HepG2 (cell line): ENCODE measurements around the gene ATP2B2. TPM values are rescaled to one million over a fixed set of nuclear protein-coding genes. Genes with fewer than 3 reads are reported as not detected.

ENCODE experiments used
- ATAC-seq: fragments of 200-7000 bp; cut with Tn5 transposase; 3 replicates; pipeline ENCODE4 v1.9.1; 2020; ENCODE audit warnings: mild to moderate bottlenecking, moderate library complexity
- BruUV-seq: library from RNA; stranded (reverse); fragments of 400-500 nt; replicated peaks from 2 replicates; lab custom pipeline; 2021; lab: Mats Ljungman, UMichigan
- CTCF ChIA-PET: fragments of 300-600 bp; formaldehyde crosslinking; extraction: SDS; loops from one replicate; lab custom pipeline; 2021; ENCODE audit warnings: low total read pairs, inconsistent platforms, low intra/inter-chr PET ratio; lab: Yijun Ruan, JAX
- POLR2A ChIA-PET: fragments of 350-600 bp; sonication (Branson Sonifier 250); formaldehyde crosslinking; loops from one replicate; lab custom pipeline; 2020; ENCODE audit warnings: antibody characterized with exemption, inconsistent platforms; lab: Yijun Ruan, JAX
- DNase-seq: peaks from one replicate; pipeline ENCODE4 v3.0.0-alpha.2; 2015; ENCODE audit warnings: low spot score
- FAIRE-seq: peaks from 3 replicates; lab custom pipeline; 2011; peaks lifted over from hg19 to GRCh38; lab: Jason Lieb, UNC
- H2AFZ ChIP-seq: one replicate; pipeline ENCODE4 v1.6.1; 2011; ENCODE audit warnings: low read length, inconsistent platforms
- H3K27ac ChIP-seq: fragments of 300-600 bp; 3 replicates; pipeline ENCODE4 v1.8.0; 2011; ENCODE audit warnings: mixed run types, mild to moderate bottlenecking, mixed read lengths, low read length, inconsistent platforms; ENCODE audit not compliant: insufficient read depth; ENCODE audit errors: extremely low read length
- H3K27me3 ChIP-seq, 2 experiments: fragments of 200-600 bp in 1 of 2; 2 replicates in 1 of 2; 3 replicates in 1 of 2; pipeline versions ENCODE4 v1.6.0 to v1.8.0; 2011; ENCODE audit warnings: low read length in 2 of 2, mild to moderate bottlenecking in 2 of 2, moderate library complexity in 2 of 2, inconsistent platforms in 1 of 2; ENCODE audit not compliant: insufficient read depth in 2 of 2, control insufficient read depth in 1 of 2
- H3K36me3 ChIP-seq, 2 experiments: fragments of 200-600 bp in 1 of 2; replicated peaks in 1 of 2; 2 replicates in 1 of 2; 3 replicates in 1 of 2; pipeline versions ENCODE4 v1.5.1 to v1.8.0; 2011; ENCODE audit warnings: low read length in 2 of 2, inconsistent platforms in 1 of 2; ENCODE audit not compliant: insufficient read depth in 2 of 2, control insufficient read depth in 1 of 2
- H3K4me1 ChIP-seq: 2 replicates; pipeline ENCODE4 v1.5.1; 2012; ENCODE audit warnings: low read length, inconsistent platforms; ENCODE audit not compliant: insufficient read depth
- H3K4me2 ChIP-seq: 2 replicates; pipeline ENCODE4 v1.6.0; 2011; ENCODE audit warnings: low read depth, low read length, inconsistent platforms
- H3K4me3 ChIP-seq, 3 experiments: fragments of 200-600 bp in 1 of 3; sonication (generic), shearing (Covaris generic) in 1 of 3; replicated peaks in 1 of 3; 2 replicates each; pipeline ENCODE4 v1.5.1; 2011 to 2016; ENCODE audit warnings: low read length in 3 of 3, inconsistent platforms in 2 of 3, low read depth in 2 of 3, mild to moderate bottlenecking in 2 of 3, control low read depth in 1 of 3, mixed read lengths in 1 of 3; ENCODE audit not compliant: insufficient read depth in 1 of 3
- H3K79me2 ChIP-seq: one replicate; pipeline ENCODE4 v1.6.1; 2011; ENCODE audit warnings: low read length, inconsistent platforms; ENCODE audit not compliant: insufficient read depth
- H3K9ac ChIP-seq: 2 replicates; pipeline ENCODE4 v1.6.0; 2011; ENCODE audit warnings: mild to moderate bottlenecking, low read depth, low read length, inconsistent platforms; ENCODE audit not compliant: insufficient read depth
- H3K9me3 ChIP-seq: 2 replicates; pipeline ENCODE4 v1.5.1; 2012; ENCODE audit warnings: mild to moderate bottlenecking, low read length
- H4K20me1 ChIP-seq: 2 replicates; pipeline ENCODE4 v1.6.0; 2011; ENCODE audit warnings: inconsistent platforms, mild to moderate bottlenecking, low read length, moderate library complexity; ENCODE audit not compliant: insufficient read depth
- KDM4B ChIP-seq: sonication (generic); formaldehyde crosslinking; IDR thresholded peaks from 2 replicates; pipeline ENCODE4 v1.4.0; 2020; ENCODE audit warnings: missing genetic modification reagents
- KDM6A ChIP-seq: IDR thresholded peaks from 2 replicates; pipeline ENCODE4 v1.6.1; 2016; ENCODE audit warnings: low read depth
- PCBP1 ChIP-seq: fragments of 200-400 bp; formaldehyde crosslinking; IDR thresholded peaks from 2 replicates; pipeline ENCODE4 v1.6.1; 2017; ENCODE audit warnings: mild to moderate bottlenecking, low read depth, low read length, borderline replicate concordance
- RCOR2 ChIP-seq: IDR thresholded peaks from 2 replicates; pipeline ENCODE4 v1.6.1; 2016; ENCODE audit warnings: missing biosample characterization, missing genetic modification reagents
- RFXANK ChIP-seq: IDR thresholded peaks from 2 replicates; pipeline ENCODE4 v1.6.1; 2016
- SNAPC2 ChIP-seq: sonication (generic); formaldehyde crosslinking; IDR thresholded peaks from 2 replicates; pipeline ENCODE4 v1.8.1; 2022; ENCODE audit warnings: mild to moderate bottlenecking, missing genetic modification reagents
- XBP1 ChIP-seq: sonication (generic); formaldehyde crosslinking; IDR thresholded peaks from 2 replicates; pipeline ENCODE4 v1.5.0; 2020; ENCODE audit warnings: missing genetic modification reagents
- ZBTB1 ChIP-seq: sonication (generic); formaldehyde crosslinking; IDR thresholded peaks from 2 replicates; pipeline ENCODE4 v1.4.0; 2020; ENCODE audit warnings: missing genetic modification reagents, borderline replicate concordance
- ZBTB49 ChIP-seq: sonication (generic); formaldehyde crosslinking; IDR thresholded peaks from 2 replicates; pipeline ENCODE4 v1.4.0; 2020; ENCODE audit warnings: missing genetic modification reagents, borderline replicate concordance
- ZNF20 ChIP-seq: sonication (generic); formaldehyde crosslinking; IDR thresholded peaks from 2 replicates; pipeline ENCODE4 v1.4.0; 2020; ENCODE audit warnings: mild to moderate bottlenecking, moderate library complexity, missing genetic modification reagents
- ZNF33B ChIP-seq: sonication (generic); formaldehyde crosslinking; IDR thresholded peaks from 2 replicates; pipeline ENCODE4 v1.5.1; 2020; ENCODE audit warnings: mild to moderate bottlenecking, missing genetic modification reagents
- ZNF496 ChIP-seq: sonication (generic); formaldehyde crosslinking; IDR thresholded peaks from 2 replicates; pipeline ENCODE4 v1.8.1; 2023; ENCODE audit warnings: mild to moderate bottlenecking, moderate library complexity, missing genetic modification reagents; ENCODE audit not compliant: insufficient replicate concordance
- ZNF629 ChIP-seq: sonication (generic); formaldehyde crosslinking; conservative IDR thresholded peaks from 2 replicates; pipeline ENCODE4 v1.5.0; 2020; ENCODE audit warnings: missing genetic modification reagents
- ZNF850 ChIP-seq: sonication (generic); formaldehyde crosslinking; conservative IDR thresholded peaks from 2 replicates; pipeline ENCODE4 v1.9.0; 2021; ENCODE audit warnings: mild to moderate bottlenecking, missing genetic modification reagents
- WGBS: methylation state at CpG from one replicate; pipeline ENCODE4 v1.1.6; 2017; ENCODE audit warnings: low lambda C conversion rate; 5-methylcytosine and 5-hydroxymethylcytosine counted together
- in situ Hi-C: cut with HindIII; loops from 2 replicates; pipeline ENCODE4 v1.10.0; 2017; ENCODE audit warnings: low pct_unique_long_range_greater_than_20kb; ENCODE audit not compliant: extremely low pct_ligation_motif_present
- intact Hi-C: fragments of 100-400 bp; cut with micrococcal nuclease; formaldehyde crosslinking; loops from one replicate; pipeline ENCODE4 v1.10.0; 2022; ENCODE audit not compliant: unreplicated experiment
- polyA plus RNA-seq, 8 experiments: library from polyadenylated mRNA; depleted of rRNA in 3 of 8; stranded (reverse) in 7 of 8; unstranded in 1 of 8; fragments of >200 nt; fragmentation: Illumina TruSeq in 4 of 8; extraction: Trizol in 4 of 8; gene quantifications; 2 replicates each; pipeline versions ENCODE4 v1.2.1 to v1.2.3, GENCODE V29; 2011 to 2016; ENCODE audit warnings: low read depth in 4 of 8, missing spikeins in 1 of 8, mixed read lengths in 1 of 8; ENCODE audit not compliant: insufficient read depth in 1 of 8
- total RNA-seq, 5 experiments: library from RNA; depleted of rRNA; stranded (reverse); fragments of >200 nt; fragmentation: Illumina TruSeq; extraction: Trizol; gene quantifications; 2 replicates each; pipeline ENCODE4 v1.2.3, GENCODE V29; 2016; ENCODE audit warnings: low read depth in 1 of 5
- TF ChIP-seq, protein P1 (sequence below): IDR thresholded peaks from 2 replicates; pipeline ENCODE4 v1.6.1; 2016; ENCODE audit warnings: low read depth, control low read depth

The ATP2B2 gene
- total and polyA plus RNA-seq, 2 of the 13 experiments (the other 11 are each of a cell fraction or from before 2014, with no cell fraction given), result 1.5 to 2.3 TPM

DNA sequence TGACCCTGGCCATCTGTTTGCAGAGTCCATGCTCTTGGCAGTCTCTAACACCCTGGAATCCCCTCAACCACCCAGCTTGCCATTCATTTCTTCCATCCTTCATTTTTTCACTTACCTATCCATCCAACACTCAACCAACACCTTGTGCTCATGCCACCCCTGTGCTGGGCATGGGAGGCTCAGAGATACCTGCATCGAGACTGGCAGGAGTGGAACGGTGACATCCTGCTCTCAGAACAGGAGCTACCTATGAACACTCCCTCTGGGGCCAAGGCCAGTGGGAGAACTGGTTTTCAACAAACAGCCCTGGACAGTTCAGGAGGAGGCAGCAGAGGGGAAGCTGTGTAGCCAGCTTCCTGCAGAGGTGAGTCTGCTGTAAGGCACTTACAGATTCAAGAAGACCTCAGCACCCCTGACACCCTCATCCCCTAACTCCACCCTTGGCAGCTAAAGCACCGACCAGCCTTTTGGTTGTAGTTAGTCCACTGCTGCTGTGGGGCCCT, 19.5 kb upstream of the ATP2B2 start:
- intact Hi-C loops, result no loop called here
- H2AFZ ChIP-seq, result no peak overlapping the region
- ATAC-seq (peak; percentile 33; the same call in 1 of the 3 replicates), FAIRE-seq (no peak), DNase-seq (no peak)
- H3K9ac ChIP-seq, result no peak overlapping the region
- TF ChIP-seq ZNF33B (CRISPR knock-in tag), result no peak
- TF ChIP-seq PCBP1, result no peak
- TF ChIP-seq ZNF496 (CRISPR knock-in tag), result no peak
- no peak for TF ChIP-seq KDM6A (CRISPR knock-in tag)
- no peak for TF ChIP-seq ZNF20
- TF ChIP-seq XBP1 (CRISPR knock-in tag), result no peak
- no peak for TF ChIP-seq ZNF850
- 28% methylated on average over 3 of the region's 3 CpGs for WGBS
- no peak overlapping the region for H3K4me2 ChIP-seq
- BruUV-seq, result no TSS peak
- H3K27me3 ChIP-seq, result peaks cover 1 to 20% of the 10 kb centered on the region in 2 experiments; a peak in 2 of 5 replicates
- no peaks in the 10 kb centered on the region for H3K79me2 ChIP-seq
- POLR2A ChIA-PET, result no interaction called here
- no peak overlapping the region for H3K4me3 ChIP-seq
- H3K36me3 ChIP-seq, result no peaks in the 10 kb centered on the region
- no peaks in the 10 kb centered on the region for H3K4me1 ChIP-seq
- H4K20me1 ChIP-seq, result no peaks in the 10 kb centered on the region
- CTCF ChIA-PET, result no interaction called here
- H3K9me3 ChIP-seq, result no peaks in the 10 kb centered on the region
- H3K27ac ChIP-seq, result no peak overlapping the region
- in situ Hi-C loops, result no loop called here

- BruUV-seq, result no TSS peak
- H4K20me1 ChIP-seq, result no peaks in the 10 kb centered on the region
- no peaks in the 10 kb centered on the region for H3K4me1 ChIP-seq
- H3K4me2 ChIP-seq, result no peak overlapping the region
- intact Hi-C loops, result no loop called here
- no peak overlapping the region for H2AFZ ChIP-seq
- H3K9me3 ChIP-seq, result no peaks in the 10 kb centered on the region
- CTCF ChIA-PET, result no interaction called here
- no peaks in the 10 kb centered on the region for H3K79me2 ChIP-seq
- no peak for DNase-seq
- peaks cover 2 to 23% of the 10 kb centered on the region in 2 experiments; a peak in 2 of 5 replicates for H3K27me3 ChIP-seq
- POLR2A ChIA-PET, result no interaction called here
- no peak overlapping the region for H3K9ac ChIP-seq
- in situ Hi-C loops, result no loop called here
- no peaks in the 10 kb centered on the region for H3K36me3 ChIP-seq
- H3K27ac ChIP-seq, result no peak overlapping the region
- no peak for ATAC-seq
- 50% methylated on average over 4 of the region's 7 CpGs for WGBS
- TF ChIP-seq ZBTB1 (CRISPR knock-in tag) (no peak), ZBTB49 (CRISPR knock-in tag) (no peak), ZNF629 (CRISPR knock-in tag) (peak; percentile 77), RFXANK (CRISPR knock-in tag) (no peak), RCOR2 (CRISPR knock-in tag) (no peak), KDM4B (CRISPR knock-in tag) (no peak), SNAPC2 (CRISPR knock-in tag) (no peak)
- TF ChIP-seq, protein P1, sequence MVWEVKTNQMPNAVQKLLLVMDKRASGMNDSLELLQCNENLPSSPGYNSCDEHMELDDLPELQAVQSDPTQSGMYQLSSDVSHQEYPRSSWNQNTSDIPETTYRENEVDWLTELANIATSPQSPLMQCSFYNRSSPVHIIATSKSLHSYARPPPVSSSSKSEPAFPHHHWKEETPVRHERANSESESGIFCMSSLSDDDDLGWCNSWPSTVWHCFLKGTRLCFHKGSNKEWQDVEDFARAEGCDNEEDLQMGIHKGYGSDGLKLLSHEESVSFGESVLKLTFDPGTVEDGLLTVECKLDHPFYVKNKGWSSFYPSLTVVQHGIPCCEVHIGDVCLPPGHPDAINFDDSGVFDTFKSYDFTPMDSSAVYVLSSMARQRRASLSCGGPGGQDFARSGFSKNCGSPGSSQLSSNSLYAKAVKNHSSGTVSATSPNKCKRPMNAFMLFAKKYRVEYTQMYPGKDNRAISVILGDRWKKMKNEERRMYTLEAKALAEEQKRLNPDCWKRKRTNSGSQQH (CRISPR knock-in tag), result no peak
- FAIRE-seq, result no peak
- no peak overlapping the region for H3K4me3 ChIP-seq
Observed at GRCh38 chr3:10524270-10524669, 18.9 kb upstream of the ATP2B2 start.
